Ishikawa (cell line): ENCODE data around the gene MVB12A.

Experiments used
- EGR1 ChIP-seq: IDR thresholded peaks from 2 replicates; pipeline ENCODE4 v1.6.1; 2012
- EP300 ChIP-seq: IDR thresholded peaks from 2 replicates; pipeline ENCODE4 v1.6.1; 2012; ENCODE audit warnings: borderline replicate concordance
- FOXM1 ChIP-seq: IDR thresholded peaks from 2 replicates; pipeline ENCODE4 v1.6.1; 2012; ENCODE audit warnings: low read depth, borderline replicate concordance
- NFIC ChIP-seq: IDR thresholded peaks from 2 replicates; pipeline ENCODE4 v1.6.1; 2012
- RAD21 ChIP-seq: IDR thresholded peaks from 2 replicates; pipeline ENCODE4 v1.6.1; 2012; ENCODE audit warnings: low read depth
- YY1 ChIP-seq: IDR thresholded peaks from 2 replicates; pipeline ENCODE4 v1.6.1; 2012; ENCODE audit warnings: low read depth
- ZBTB7A ChIP-seq: IDR thresholded peaks from 2 replicates; pipeline ENCODE4 v1.6.1; 2012; ENCODE audit warnings: low read depth
- TF ChIP-seq, protein P1 (sequence below): IDR thresholded peaks from 2 replicates; pipeline ENCODE4 v1.6.1; 2012
- TF ChIP-seq, protein P2 (sequence below): IDR thresholded peaks from 2 replicates; pipeline ENCODE4 v1.6.1; 2012; ENCODE audit warnings: low read depth, mild to moderate bottlenecking

DNA sequence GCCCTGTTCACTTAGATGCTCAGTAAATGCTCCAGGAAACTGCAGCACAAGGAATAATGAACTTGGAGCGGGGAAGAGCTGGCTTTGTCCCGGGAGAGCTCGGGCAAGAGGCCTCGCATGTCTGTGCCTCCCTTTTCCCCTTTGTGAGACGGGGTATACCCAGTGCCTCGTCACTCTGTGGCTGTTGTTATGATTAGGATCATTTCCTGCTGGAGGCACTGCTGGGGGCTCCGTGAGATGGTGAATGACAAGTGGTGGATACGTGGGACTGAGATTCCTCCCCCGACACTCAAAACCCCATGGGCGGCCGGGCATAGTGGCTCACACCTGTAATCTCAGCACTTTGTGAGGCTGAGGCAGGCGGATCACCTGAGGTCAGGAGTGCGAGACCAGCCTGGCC lies 41.6 kb upstream of the MVB12A start:
- TF ChIP-seq RAD21 (no peak), EP300 (no peak), FOXM1 (no peak), EGR1 (no peak), YY1 (no peak), ZBTB7A (no peak), NFIC (no peak)
- TF ChIP-seq, protein P1, sequence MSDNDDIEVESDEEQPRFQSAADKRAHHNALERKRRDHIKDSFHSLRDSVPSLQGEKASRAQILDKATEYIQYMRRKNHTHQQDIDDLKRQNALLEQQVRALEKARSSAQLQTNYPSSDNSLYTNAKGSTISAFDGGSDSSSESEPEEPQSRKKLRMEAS: no peak
- TF ChIP-seq, protein P2, sequence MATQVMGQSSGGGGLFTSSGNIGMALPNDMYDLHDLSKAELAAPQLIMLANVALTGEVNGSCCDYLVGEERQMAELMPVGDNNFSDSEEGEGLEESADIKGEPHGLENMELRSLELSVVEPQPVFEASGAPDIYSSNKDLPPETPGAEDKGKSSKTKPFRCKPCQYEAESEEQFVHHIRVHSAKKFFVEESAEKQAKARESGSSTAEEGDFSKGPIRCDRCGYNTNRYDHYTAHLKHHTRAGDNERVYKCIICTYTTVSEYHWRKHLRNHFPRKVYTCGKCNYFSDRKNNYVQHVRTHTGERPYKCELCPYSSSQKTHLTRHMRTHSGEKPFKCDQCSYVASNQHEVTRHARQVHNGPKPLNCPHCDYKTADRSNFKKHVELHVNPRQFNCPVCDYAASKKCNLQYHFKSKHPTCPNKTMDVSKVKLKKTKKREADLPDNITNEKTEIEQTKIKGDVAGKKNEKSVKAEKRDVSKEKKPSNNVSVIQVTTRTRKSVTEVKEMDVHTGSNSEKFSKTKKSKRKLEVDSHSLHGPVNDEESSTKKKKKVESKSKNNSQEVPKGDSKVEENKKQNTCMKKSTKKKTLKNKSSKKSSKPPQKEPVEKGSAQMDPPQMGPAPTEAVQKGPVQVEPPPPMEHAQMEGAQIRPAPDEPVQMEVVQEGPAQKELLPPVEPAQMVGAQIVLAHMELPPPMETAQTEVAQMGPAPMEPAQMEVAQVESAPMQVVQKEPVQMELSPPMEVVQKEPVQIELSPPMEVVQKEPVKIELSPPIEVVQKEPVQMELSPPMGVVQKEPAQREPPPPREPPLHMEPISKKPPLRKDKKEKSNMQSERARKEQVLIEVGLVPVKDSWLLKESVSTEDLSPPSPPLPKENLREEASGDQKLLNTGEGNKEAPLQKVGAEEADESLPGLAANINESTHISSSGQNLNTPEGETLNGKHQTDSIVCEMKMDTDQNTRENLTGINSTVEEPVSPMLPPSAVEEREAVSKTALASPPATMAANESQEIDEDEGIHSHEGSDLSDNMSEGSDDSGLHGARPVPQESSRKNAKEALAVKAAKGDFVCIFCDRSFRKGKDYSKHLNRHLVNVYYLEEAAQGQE: no peak
